ENCODE data around the gene ALPP.
"Not testable (repeated sequence)": the region's sequence is repeated elsewhere in the genome, so short reads cannot be mapped to it uniquely, and the experiment has no call there.

ALPP gene

GRCh38 chr2:232406556-232407310, 28.2 kb downstream of the ALPP start, which contains the start of gene ALPG:
Gene ALPG (plus strand): TSS chr2:232406844. CDS start chr2:232406895, 51 bp downstream.
- no peak for DNase-seq (ENCODE audit: low spot score)

GRCh38 chr2:232407428-232408150, 29.0 kb downstream of the ALPP start:
- not testable (repeated sequence) for DNase-seq (ENCODE audit: low spot score)

GRCh38 chr2:232408269-232408668, 29.7 kb downstream of the ALPP start:
- not testable (repeated sequence) for DNase-seq (ENCODE audit: low spot score)

- not testable (repeated sequence) for DNase-seq (ENCODE audit: low spot score)
These were observed 31.1 kb downstream of the ALPP start for GRCh38 chr2:232409617-232410016.

- no peak for DNase-seq (ENCODE audit: low spot score)
These were observed 31.8 kb downstream of the ALPP start for GRCh38 chr2:232410238-232410900.

GRCh38 chr2:232411901-232412629, 33.5 kb downstream of the ALPP start:
- no peak for DNase-seq (ENCODE audit: low spot score)

- DNase-seq (ENCODE audit: low spot score) = no peak
These were observed 34.4 kb downstream of the ALPP start for GRCh38 chr2:232412986-232413385.

GRCh38 chr2:232415138-232415690, 36.7 kb downstream of the ALPP start:
- DNase-seq (ENCODE audit: low spot score) = no peak

GRCh38 chr2:232415736-232416520, 37.4 kb downstream of the ALPP start:
- DNase-seq (ENCODE audit: low spot score) = no peak

GRCh38 chr2:232416521-232417470, 38.2 kb downstream of the ALPP start:
- no peak for DNase-seq (ENCODE audit: low spot score)

- DNase-seq (ENCODE audit: low spot score) = no peak
These were observed 38.9 kb downstream of the ALPP start for GRCh38 chr2:232417489-232417888.

- DNase-seq (ENCODE audit: low spot score) = no peak
These were observed 39.5 kb downstream of the ALPP start for GRCh38 chr2:232418056-232418455.

GRCh38 chr2:232418466-232419244, 40.1 kb downstream of the ALPP start:
- no peak for DNase-seq (ENCODE audit: low spot score)

GRCh38 chr2:232419245-232420072, 40.9 kb downstream of the ALPP start:
- no peak for DNase-seq (ENCODE audit: low spot score)

GRCh38 chr2:232420073-232420454, 41.5 kb downstream of the ALPP start:
- DNase-seq (ENCODE audit: low spot score) = no peak

GRCh38 chr2:232420463-232421188, 42.1 kb downstream of the ALPP start:
- no peak for DNase-seq (ENCODE audit: low spot score)

- DNase-seq (ENCODE audit: low spot score) = no peak
These were observed 42.7 kb downstream of the ALPP start for GRCh38 chr2:232421189-232421785.
